Measurements from ENCODE around the gene CX3CR1. TPM values are rescaled to one million over a fixed set of nuclear protein-coding genes. Genes with fewer than 3 reads are reported as not detected.
"Not testable (repeated sequence)": the region's sequence is repeated elsewhere in the genome, so short reads cannot be mapped to it uniquely, and the experiment has no call there.

The CX3CR1 gene
- polyA plus RNA-seq, 1 donor from 2014 or later: not detected

GRCh38 chr3:39322936-39323335 lies 43.1 kb upstream of the CX3CR1 start:
- no peak for TF ChIP-seq EP300 (conservative IDR thresholded peaks at IDR 0.05; ENCODE audit: poor library complexity, severe bottlenecking)
- no peak for TF ChIP-seq MXI1 (conservative IDR thresholded peaks at IDR 0.05; ENCODE audit: poor library complexity, severe bottlenecking)
- TF ChIP-seq EZH2 (IDR thresholded peaks at IDR 0.05; ENCODE audit: borderline replicate concordance, insufficient read depth, low read length, poor library complexity, severe bottlenecking): no peak
- TF ChIP-seq, protein P1, sequence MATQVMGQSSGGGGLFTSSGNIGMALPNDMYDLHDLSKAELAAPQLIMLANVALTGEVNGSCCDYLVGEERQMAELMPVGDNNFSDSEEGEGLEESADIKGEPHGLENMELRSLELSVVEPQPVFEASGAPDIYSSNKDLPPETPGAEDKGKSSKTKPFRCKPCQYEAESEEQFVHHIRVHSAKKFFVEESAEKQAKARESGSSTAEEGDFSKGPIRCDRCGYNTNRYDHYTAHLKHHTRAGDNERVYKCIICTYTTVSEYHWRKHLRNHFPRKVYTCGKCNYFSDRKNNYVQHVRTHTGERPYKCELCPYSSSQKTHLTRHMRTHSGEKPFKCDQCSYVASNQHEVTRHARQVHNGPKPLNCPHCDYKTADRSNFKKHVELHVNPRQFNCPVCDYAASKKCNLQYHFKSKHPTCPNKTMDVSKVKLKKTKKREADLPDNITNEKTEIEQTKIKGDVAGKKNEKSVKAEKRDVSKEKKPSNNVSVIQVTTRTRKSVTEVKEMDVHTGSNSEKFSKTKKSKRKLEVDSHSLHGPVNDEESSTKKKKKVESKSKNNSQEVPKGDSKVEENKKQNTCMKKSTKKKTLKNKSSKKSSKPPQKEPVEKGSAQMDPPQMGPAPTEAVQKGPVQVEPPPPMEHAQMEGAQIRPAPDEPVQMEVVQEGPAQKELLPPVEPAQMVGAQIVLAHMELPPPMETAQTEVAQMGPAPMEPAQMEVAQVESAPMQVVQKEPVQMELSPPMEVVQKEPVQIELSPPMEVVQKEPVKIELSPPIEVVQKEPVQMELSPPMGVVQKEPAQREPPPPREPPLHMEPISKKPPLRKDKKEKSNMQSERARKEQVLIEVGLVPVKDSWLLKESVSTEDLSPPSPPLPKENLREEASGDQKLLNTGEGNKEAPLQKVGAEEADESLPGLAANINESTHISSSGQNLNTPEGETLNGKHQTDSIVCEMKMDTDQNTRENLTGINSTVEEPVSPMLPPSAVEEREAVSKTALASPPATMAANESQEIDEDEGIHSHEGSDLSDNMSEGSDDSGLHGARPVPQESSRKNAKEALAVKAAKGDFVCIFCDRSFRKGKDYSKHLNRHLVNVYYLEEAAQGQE (IDR thresholded peaks at IDR 0.05; ENCODE audit: borderline replicate concordance): no peak
- TF ChIP-seq TAF1 (IDR thresholded peaks at IDR 0.05; ENCODE audit: low read depth): no peak
- TF ChIP-seq SMC3 (conservative IDR thresholded peaks at IDR 0.05; ENCODE audit: poor library complexity): no peak
- TF ChIP-seq, protein P2, sequence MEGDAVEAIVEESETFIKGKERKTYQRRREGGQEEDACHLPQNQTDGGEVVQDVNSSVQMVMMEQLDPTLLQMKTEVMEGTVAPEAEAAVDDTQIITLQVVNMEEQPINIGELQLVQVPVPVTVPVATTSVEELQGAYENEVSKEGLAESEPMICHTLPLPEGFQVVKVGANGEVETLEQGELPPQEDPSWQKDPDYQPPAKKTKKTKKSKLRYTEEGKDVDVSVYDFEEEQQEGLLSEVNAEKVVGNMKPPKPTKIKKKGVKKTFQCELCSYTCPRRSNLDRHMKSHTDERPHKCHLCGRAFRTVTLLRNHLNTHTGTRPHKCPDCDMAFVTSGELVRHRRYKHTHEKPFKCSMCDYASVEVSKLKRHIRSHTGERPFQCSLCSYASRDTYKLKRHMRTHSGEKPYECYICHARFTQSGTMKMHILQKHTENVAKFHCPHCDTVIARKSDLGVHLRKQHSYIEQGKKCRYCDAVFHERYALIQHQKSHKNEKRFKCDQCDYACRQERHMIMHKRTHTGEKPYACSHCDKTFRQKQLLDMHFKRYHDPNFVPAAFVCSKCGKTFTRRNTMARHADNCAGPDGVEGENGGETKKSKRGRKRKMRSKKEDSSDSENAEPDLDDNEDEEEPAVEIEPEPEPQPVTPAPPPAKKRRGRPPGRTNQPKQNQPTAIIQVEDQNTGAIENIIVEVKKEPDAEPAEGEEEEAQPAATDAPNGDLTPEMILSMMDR (IDR thresholded peaks at IDR 0.05; ENCODE audit: poor library complexity, severe bottlenecking): no peak
- TF ChIP-seq POLR2AphosphoS5 (IDR thresholded peaks at IDR 0.05): no peak
- no peak for TF ChIP-seq RAD21 (conservative IDR thresholded peaks at IDR 0.05)
- no peaks in the 10 kb centered on the region for H3K9me3 ChIP-seq (ENCODE audit: low read length)

GRCh38 chr3:39322209-39322715 lies 42.4 kb upstream of the CX3CR1 start:
- H3K27me3 ChIP-seq (ENCODE audit: insufficient read depth, low read depth, low read length); H3K9ac ChIP-seq (ENCODE audit: low read length); H3K4me3 ChIP-seq (ENCODE audit: low read length): not testable (repeated sequence)

More at GRCh38 chr3:39322936-39323335, 43.1 kb upstream of the CX3CR1 start:
- Histone ChIP-seq H3K27ac (ENCODE audit: low read length) (no peak overlapping the region), H3K9ac (ENCODE audit: low read length) (no peak overlapping the region), H3K79me2 (replicated peaks; ENCODE audit: insufficient read depth, low read length) (no peaks in the 10 kb centered on the region), H2AFZ (ENCODE audit: low read depth, low read length) (no peak overlapping the region), H3K4me3 (ENCODE audit: low read length) (no peak overlapping the region), H3K9me2 (ENCODE audit: insufficient read depth, low read length) (no peaks in the 10 kb centered on the region), H4K20me1 (ENCODE audit: insufficient read depth) (no peaks in the 10 kb centered on the region), H3K27me3 (ENCODE audit: insufficient read depth, low read depth, low read length) (no peaks in the 10 kb centered on the region), H3K36me3 (ENCODE audit: insufficient read depth, low read length) (no peaks in the 10 kb centered on the region), H3F3A (ENCODE audit: insufficient read depth, low read length, poor library complexity, severe bottlenecking) (no peaks in the 10 kb centered on the region), H3K4me2 (ENCODE audit: low read length) (no peak overlapping the region)

GRCh38 chr3:39321574-39321983 lies 41.7 kb upstream of the CX3CR1 start:
- H3K9me3 ChIP-seq (ENCODE audit: low read length); H4K20me1 ChIP-seq (ENCODE audit: insufficient read depth); H3K9me2 ChIP-seq (ENCODE audit: insufficient read depth, low read length); H3K4me3 ChIP-seq (ENCODE audit: low read length); H3K9ac ChIP-seq (ENCODE audit: low read length); H3K27ac ChIP-seq (ENCODE audit: low read length); H3F3A ChIP-seq (ENCODE audit: insufficient read depth, low read length, poor library complexity, severe bottlenecking); H3K4me2 ChIP-seq (ENCODE audit: low read length); H3K36me3 ChIP-seq (ENCODE audit: insufficient read depth, low read length); H3K79me2 ChIP-seq (replicated peaks; ENCODE audit: insufficient read depth, low read length); H2AFZ ChIP-seq (ENCODE audit: low read depth, low read length); H3K27me3 ChIP-seq (ENCODE audit: insufficient read depth, low read depth, low read length): not testable (repeated sequence)

More at GRCh38 chr3:39322209-39322715, 42.4 kb upstream of the CX3CR1 start:
- not testable (repeated sequence) for H2AFZ ChIP-seq (ENCODE audit: low read depth, low read length); H3K79me2 ChIP-seq (replicated peaks; ENCODE audit: insufficient read depth, low read length); H3K36me3 ChIP-seq (ENCODE audit: insufficient read depth, low read length); H4K20me1 ChIP-seq (ENCODE audit: insufficient read depth); H3K27ac ChIP-seq (ENCODE audit: low read length); H3K9me3 ChIP-seq (ENCODE audit: low read length); H3F3A ChIP-seq (ENCODE audit: insufficient read depth, low read length, poor library complexity, severe bottlenecking); H3K4me2 ChIP-seq (ENCODE audit: low read length); H3K9me2 ChIP-seq (ENCODE audit: insufficient read depth, low read length)

All from neural cell (in vitro differentiated cells).